ENCODE results near the gene DMD.
"Not testable (repeated sequence)": the region's sequence is repeated elsewhere in the genome, so short reads cannot be mapped to it uniquely, and the experiment has no call there.

The DMD gene

DNA sequence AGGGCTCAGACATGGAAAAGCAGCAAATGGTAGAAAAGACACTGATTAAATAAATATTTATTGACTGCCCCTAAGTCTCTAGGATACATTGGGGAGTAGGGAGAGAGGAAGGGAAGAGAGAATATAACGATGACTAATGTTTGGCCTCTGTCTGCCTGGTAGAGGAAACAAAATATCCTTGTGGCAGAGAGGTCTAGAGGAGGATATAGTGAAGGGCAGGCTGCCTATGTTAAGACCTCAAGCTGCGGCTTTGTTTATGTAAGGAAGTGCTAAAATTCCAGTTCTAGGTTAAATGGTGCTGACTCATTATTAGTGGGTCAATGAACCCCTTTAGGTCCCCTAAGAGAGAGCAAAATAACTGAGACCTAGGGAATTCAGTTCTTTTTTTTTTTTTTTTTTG is 1712.2 kb downstream of the DMD start:
- DNase-seq: no peak

DNA sequence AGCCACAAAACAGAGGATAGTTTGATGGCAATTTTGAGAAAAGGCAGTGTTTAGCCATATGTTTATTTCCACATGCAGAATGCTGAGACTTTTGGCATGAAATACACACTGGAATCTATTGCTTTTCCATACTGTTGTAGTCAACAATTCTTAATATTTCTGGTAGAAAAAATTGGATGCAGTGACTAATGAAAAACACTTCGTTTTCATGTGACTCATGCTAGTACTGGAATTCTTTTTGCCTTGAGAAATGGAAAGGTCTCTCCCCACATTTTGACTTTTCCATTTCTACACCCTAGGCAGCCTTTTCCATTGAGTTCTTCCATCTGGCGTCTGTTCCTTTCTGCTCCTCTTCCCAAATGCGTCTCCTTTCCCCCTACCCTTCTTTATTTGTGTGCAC is 1714.3 kb downstream of the DMD start:
- DNase-seq: no peak

DNA sequence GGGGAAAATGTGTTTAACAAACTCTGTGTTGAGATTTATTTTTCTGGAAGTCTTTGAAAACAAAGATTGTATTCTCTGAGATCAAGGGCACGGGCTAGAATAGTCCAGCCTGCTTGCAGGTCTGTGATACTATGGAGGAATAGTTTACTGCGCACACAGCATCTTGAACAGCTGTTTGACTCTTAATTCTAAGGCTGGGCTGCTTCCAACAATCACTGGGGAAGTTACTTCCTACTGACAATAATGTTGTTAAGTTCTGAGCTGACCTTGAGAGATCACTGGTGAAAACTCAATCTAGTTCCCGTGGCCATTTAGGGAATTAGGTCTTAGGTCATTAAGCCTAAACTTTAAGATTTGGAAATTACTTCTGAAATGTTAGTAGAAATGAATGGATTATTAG is 1723.4 kb downstream of the DMD start:
- DNase-seq: no peak

DNA sequence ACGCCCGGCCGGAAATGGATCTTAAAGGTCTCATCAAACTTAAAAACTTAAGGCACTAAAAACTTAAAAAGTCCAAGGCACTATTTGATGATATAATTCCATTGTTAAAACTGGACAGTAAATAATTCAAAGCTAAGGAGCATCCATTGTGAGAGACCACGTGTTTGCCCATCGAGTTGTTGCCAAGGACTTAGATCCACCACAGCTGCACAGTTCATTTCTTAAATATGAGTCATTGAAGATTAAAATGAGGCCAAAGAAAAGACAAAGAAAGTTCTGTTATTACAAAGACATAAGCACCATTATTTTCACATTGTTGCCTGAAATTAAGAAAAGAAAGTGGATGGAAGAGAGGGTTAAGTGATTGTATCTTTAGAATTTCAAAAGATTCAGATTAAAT is 1728.0 kb downstream of the DMD start:
- no peak for DNase-seq

DNA sequence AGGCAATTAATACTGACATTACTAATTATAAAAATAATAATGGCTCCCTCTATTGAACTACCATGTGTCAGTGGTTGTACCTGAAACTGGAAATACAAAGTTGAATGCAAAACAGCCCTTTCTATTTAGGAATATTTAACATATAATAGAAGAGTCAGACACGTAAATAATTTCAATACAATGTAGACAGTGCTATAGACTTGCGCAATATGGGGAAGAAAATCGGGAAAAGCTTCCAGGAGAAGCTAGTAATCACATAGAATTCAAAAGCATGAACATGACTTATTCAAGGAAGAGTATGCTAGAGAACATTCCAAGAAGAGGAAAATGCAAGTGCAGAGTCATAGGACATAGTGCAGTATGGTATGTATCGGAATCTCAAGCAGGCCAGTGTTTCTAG is 1730.7 kb downstream of the DMD start:
- DNase-seq: no peak

DNA sequence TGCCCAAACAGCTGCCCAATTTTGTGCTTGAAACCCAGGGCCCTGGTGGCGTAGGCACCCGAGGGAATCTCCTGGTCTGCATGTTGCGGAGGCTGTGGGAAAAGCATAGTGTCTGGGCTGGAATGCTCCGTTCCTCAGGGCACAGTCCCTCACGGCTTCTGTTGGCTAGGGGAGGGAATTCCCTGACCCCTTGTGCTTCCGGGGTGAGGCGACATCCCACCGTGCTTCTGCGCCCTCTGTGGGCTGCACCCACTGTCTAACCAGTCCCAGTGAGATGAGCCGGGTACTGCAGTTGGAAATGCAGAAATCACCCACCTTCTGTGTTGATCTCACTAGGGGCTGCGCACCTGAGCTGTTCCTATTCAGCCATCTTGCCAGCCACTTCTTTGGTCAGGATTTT is 1740.1 kb downstream of the DMD start:
- no peak for DNase-seq

DNA sequence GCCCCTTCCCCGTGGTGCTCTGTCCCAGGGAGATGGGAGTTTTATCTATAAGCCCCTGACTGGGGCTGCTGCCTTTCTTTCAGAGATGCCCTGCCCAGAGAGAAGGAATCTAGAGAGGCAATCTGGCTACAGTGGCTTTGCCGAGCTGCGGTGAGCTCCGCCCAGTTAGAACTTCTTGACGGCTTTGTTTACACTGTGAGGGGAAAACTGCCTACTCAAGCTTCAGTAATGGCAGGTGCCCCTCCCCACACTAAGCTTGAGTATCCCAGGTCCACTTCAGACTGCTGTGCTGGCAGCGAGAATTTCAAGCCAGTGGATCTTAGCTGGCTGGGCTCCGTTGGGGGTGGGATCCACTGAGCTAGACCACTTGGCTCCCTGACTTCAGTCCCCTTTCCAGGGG is 1740.6 kb downstream of the DMD start:
- not testable (repeated sequence) for DNase-seq

DNA sequence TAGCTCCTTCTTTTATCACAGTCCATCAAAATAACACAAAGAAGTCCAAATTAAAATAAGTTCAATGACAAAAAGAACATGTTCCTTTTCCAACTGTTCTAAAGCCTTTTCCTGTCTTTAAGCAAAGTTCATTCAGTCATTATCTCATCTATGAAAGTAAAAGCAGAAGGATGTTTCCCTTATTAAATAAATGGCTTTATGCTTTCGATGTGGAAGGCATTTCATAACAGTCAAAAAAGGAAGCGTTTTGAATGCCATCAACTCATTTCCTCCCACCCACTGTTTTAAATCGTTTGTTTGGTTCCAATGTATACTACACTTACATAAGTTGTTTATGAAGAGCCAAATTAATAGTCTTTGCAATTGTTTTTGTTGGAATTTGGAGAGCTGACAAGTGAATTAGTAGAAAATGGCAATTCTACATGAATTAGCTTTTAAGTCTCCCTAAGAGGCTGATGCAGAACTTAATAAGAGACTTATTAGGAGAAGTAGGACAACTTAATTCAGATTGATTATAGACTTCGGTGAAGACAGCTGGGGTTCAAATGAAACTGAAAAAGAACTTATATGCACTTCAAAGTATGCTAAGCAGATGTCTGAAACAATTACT is 1746.9 kb downstream of the DMD start:
- DNase-seq: peak; percentile 2 to 60 (median 32)

DNA sequence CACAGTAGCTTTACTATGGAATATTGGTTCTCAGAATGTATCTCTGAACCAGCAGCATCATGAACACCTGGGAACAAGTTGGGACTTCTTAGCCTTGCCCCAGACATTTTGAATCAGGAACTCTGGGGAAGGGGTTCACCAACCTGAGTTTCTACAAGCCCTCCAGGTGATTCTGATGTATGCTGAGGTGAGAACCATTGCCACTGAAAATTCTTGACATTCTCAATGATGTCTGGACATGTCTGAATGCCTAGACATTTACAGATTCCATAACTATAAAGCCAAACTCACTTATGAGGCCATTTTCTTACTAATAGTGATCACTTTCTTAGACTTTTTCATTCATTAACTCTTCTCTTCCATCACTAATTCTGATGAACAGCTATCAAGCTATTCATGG is 1750.1 kb downstream of the DMD start:
- no peak for DNase-seq

DNA sequence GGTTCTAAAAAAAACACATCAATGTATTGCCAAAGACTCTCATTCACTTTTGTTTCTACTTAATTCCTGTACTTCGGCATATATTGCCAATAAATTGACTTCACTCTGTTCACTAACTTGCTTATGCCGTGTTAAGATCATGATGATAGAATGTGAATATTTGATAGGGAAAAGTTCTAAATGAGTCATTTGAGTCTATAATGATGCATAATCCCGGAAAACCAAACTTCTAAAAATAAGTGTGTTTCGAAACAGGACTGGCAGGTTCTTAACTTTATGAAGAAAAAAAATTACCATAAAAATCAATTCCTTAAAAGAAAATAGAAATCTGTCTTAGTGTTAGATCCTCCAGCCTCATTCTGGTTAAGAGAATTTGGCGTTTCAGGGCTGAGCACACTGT is 1752.0 kb downstream of the DMD start:
- no peak for DNase-seq

DNA sequence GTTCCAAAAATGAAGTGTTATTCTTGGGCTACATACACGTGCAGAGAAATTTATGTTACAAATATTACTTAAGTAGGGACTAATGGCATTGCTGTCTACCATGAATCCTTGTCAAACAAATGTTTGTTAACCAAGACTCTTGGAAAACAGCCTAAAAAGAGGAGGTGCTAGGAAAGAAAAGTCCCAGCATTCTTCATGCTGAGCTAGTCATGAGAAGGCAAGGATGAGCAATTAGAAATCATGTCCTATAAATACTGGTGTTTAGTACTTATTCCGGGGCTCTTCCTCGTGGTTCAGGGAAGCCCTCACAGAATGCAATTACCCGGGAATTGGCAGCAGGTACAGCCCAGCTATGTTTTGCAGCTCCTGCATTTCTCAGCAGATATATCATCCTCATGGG is 1761.4 kb downstream of the DMD start:
- DNase-seq: no peak

DNA sequence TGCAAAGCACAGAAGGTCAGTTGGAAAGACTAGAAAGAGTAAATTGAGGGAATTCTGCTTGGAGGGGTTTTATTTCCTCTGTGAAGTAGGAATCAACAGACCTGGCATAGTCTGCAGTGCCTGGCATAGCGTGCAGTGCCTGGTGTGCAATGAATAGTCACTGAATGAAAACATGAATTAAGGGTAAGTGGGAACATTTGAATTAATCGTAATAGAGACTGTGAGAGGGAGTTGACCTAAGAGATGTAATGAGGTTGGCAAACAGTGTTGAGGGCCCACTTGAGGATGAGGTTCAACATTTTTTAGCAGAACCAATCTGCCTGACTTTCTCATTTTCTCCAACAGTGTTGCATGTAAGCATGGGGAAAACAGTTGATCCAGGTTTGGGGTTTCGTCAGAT is 1762.3 kb downstream of the DMD start:
- no peak for DNase-seq

DNA sequence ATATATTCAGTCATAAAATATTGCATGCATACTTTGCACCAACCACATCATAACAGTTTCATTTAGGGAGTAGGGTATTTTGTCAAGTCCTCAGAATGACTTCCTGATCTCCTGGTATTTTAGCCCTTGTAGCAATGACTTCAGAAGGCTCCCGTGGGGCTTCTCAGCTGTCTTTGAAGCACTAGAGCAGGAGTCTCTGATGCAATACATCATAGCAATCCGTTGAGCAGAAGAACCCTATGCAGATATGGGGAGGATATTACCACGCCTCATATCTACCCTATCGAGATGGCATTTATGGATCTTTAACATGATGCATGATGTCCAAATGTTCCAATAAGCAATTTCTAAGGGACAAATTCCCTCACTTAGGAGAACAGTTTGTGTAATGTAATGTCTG is 1765.8 kb downstream of the DMD start:
- no peak for DNase-seq

DNA sequence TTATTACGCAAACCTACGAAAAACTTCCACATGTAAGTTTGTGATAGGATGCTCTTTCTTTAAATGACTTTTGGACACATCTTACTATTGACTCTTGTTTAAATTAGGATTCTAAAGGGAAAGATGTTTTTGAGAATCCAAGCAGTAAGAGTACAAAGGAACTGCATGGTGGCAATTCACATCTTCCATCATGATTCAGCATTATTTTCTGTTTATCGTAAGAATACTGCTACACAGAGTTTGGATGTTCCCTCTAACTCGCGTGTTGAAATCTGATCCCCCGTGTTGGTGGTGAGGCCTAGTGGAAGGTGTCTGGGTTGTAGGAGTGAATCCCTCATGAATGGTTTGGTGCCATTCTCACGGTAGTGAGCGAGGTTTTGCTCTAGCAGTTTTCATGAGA is 1767.7 kb downstream of the DMD start:
- no peak for DNase-seq

DNA sequence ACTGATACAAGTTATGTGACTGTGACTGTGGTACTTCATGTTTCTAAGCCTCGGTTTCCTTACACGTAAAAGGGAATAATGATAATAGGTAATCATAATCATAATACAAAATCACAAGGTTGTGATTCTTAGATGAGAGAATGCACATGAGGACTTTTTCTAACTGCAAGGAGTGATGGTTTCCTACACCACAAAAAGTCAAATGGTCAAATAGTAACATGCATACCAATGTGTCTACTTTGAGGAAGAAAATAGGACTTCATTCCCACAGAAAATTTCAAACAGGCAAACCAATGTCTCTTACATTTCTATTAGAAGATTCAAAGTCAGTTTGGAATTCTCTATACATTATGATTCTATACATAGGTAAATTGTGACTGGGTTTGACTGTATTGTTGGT is 1770.8 kb downstream of the DMD start:
- DNase-seq: no peak

DNA sequence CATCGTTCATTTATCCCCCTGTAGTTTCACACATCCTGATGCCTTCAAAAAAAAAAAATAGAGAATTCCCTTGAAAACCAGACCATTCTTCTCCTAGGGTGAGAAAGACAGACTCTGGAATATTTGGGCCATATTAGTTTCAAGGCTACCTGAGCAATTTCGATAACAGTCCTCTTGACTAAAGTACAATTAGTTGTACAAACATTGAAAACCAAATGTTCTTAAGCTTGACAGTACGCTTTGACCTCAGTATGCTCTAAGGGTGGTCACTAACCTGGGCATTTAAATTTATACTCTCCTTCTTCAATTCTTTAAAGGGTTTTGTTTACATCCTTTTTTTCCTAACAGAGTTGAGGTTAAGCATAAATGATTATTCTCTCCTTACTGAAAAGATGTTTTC is 1774.9 kb downstream of the DMD start:
- no peak for DNase-seq

DNA sequence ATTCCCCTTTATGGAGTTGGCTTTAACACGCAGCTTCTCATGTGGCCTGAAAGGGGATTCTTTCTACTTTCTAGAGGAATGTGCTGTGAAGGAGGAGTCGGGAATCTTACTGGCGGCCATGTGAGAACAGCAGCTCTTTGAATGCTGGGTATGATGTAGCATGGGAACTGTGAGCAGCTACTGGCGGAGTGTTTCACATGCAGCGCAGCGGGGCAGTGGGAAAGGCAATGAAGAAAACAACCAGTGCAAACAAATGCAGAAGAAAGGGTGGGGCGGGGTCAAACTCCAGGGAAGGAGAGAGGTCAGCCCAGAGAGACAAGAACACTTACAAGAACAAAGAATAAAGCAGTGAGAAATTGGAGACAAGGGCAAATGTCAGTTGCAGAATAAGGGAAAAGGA is 1775.8 kb downstream of the DMD start:
- no peak for DNase-seq

DNA sequence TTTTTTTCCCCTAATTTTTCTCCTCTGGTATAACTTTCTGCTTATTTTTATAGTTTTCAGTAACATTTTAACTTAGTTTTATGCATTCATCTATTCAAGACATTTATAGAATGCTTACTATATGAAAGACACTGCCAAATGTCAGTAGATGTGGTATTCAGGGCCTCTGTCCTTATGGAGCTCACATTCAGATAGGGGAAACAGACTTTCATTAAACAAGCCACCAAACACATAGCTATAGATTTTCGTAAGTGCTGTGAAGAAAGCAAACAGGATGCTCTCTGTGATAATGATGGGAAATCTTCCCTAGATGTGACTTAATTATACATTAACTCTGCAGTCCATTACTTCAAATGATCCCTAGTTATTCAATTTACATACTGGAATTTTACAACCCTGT is 1777.5 kb downstream of the DMD start:
- DNase-seq: no peak

DNA sequence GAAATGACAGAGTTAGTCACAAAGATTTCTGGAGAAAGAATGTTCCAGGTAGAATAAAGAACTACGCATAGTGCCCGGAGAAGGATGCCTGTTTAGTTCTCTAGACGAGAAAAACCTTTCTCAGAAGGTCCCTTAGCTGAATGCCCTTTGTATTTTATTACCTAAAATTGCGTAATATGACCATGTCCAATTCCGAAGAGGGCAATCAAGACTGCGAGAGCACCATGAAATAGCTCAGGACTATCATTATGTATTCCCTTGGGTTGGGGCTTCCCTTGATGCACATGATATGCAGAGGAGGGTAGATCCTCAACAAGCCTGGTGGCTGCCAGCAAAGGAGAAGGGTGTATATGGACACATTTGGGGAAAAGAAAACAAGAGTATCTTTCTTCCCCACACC is 1781.4 kb downstream of the DMD start:
- DNase-seq: no peak

DNA sequence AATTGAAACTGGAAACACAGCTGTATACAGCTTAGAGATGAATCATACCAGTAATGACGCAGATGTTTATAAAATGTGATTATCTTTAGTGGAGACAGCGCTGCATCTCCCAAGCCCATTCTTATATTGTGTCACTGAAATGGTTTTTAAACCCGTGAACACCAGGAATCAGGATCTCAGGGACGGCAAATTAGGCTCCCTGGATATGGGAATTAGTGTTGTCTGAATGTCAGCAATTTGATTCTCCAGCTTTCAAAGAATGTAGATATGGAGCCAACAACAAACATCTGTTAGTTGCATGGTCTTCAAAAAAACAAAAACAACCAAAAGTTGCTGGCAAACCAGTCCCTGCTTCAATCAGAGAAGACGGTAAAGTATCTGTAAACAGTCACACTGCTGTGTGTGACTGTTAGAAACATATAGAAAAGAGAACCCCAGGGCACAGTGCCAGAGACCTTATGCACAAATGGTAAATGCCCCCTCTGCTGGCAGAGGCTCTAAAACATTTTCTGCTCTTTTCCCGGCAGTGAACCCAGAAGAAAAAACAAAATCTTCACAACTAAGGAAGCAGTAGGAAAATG is 1787.7 kb downstream of the DMD start:
- DNase-seq: peak; percentile 20 to 60 (median 42)

DNA sequence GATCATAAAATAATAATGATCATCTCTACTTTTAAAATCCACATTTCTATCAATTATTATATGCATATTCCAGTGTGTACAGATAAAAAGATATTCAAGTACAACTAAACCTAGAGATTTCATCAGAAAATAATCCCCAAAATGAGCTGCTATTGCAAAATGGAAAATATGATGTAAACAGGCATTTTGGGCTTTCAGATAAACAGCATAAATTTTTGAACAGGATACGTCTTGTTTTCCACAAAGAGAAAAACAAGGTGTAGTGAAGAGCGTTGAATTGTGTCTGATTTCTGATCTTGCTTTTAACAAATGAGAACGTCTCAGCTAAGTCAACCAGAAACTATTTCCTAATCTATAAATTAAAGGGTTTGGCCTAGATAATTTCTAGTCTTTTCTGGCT is 1789.9 kb downstream of the DMD start:
- no peak for DNase-seq

DNA sequence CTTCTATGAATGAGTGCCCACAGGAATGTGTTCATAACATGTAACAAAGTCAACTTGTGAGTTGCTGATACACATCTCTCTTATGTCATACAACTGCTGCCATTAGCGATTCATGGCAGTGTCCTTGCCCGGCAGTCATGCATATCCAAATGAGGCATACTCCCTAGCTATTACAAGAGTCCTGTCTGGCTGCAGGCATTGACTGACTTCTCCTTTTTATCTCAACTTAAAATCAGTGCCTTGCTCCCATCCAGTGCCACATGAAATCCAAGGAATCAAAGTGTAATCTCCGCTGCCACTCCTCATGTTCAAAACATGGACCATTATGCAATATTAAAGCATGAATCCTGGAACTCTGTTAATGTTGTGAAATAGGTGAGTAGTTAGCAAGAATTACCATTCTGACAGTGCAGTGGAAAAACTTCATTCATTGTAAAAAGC is 1790.6 kb downstream of the DMD start:
- DNase-seq: no peak

DNA sequence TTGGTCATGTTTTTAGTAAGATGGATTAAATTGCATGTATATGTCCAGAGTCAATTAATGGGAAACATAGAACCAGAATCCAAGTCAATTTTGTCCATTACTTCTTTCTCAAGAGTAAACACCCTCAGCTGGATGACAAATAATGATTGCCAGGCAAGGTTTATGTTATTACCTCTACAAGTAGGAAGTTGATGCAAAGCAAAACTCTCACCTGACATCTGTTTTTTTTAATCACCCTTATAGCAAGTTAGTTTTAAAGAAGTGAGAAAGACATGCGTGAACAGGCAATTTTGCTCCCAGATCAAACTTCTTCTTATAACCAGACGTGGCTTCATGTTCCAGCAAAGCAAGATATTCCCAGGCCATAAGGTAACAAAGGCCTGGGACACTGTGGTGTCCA is 1791.0 kb downstream of the DMD start:
- no peak for DNase-seq

DNA sequence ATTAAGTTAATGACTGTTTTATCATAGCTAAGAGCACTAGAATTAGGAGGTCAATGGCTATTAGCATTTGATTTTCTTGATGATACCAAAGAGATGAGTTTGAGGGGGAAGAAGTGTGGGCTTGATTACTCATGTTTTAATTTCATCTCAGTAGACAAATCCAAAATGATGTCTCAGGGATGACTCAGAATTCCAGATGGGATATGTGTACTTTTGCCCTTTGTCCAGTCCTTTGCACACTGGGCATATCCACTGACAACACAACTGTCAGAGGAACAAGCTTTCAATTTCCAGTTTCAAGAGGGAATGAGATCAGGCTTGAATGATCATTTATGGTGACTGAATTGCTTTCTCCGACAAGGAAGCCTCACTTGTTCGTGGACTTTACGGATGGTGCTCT is 1814.2 kb downstream of the DMD start:
- no peak for DNase-seq

DNA sequence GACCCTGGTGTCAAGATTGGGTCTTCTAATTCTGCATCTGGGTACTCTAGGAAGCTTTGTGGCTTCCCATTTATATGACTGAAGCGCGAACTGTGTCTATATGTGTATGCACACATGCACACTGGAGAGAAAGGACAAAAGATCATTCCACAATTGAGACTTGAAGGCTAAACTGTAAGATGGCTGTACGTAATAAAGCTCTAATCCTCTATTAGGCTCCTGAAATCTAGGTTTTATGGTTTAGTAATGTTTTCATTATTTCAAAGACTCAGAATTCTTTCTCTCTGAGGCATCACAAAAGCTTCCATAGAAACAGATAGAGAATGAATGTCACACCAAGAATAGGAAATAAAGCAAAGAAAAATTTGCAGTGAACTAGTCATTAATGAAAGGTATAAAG is 1818.8 kb downstream of the DMD start:
- no peak for DNase-seq

All from suppressor macrophage (primary cell).